ENCODE results near the gene ISOC2. TPM values are rescaled to one million over a fixed set of nuclear protein-coding genes. Genes with fewer than 3 reads are reported as not detected.
"Not testable (repeated sequence)": the region's sequence is repeated elsewhere in the genome, so short reads cannot be mapped to it uniquely, and the experiment has no call there.

The ISOC2 gene
- total and polyA plus RNA-seq, 8 donors = 19.8 to 348 (median 70.7) TPM

GRCh38 chr19:55426042-55426441, 35.4 kb downstream of the ISOC2 start:
- Histone ChIP-seq H3K4me1 (no peaks in the 10 kb centered on the region), H3K27ac (no peak overlapping the region), H3K27me3 (peaks cover 10 to 71% (median 17%) of the 10 kb centered on the region in 3 donors), H3K36me3 (no peaks in the 10 kb centered on the region), H3K4me3 (no peak overlapping the region), H3K9me3 (no peaks in the 10 kb centered on the region)
- DNase-seq = no peak
- intact Hi-C loops (cut with DNase I; ENCODE audit: low total_unique reads) = loop anchor here (5.0 kb wide), 1 partner anchor 669 kb away; no protein-coding TSS in a partner anchor
- TF ChIP-seq CTCF (IDR thresholded peaks at IDR 0.05) = no peak
- no peak for TF ChIP-seq POLR2A (IDR thresholded peaks at IDR 0.05)
- no peak for TF ChIP-seq POLR2AphosphoS5 (IDR thresholded peaks at IDR 0.05)
- no peak for TF ChIP-seq EP300 (IDR thresholded peaks at IDR 0.05)
- WGBS, 5 donors = 56 to 73% (median 64%) methylated on average over 2 of the region's 2 CpGs

- 67 to 86% (median 70%) methylated on average over 3 of the region's 3 CpGs for WGBS, 5 donors
These were observed 36.9 kb downstream of the ISOC2 start for GRCh38 chr19:55424518-55424917.

GRCh38 chr19:55423225-55424005, 38.0 kb downstream of the ISOC2 start:
- DNase-seq = no peak
- Histone ChIP-seq H3K27me3 (peaks cover 0 to 61% (median 12%) of the 10 kb centered on the region in 3 donors), H3K27ac (no peak overlapping the region), H3K36me3 (no peaks in the 10 kb centered on the region), H3K4me3 (no peak overlapping the region), H3K4me1 (no peaks in the 10 kb centered on the region), H3K9me3 (no peaks in the 10 kb centered on the region)
- 65 to 75% (median 71%) methylated on average over 13 of the region's 13 CpGs for WGBS, 5 donors
- intact Hi-C loops (cut with DNase I; ENCODE audit: low total_unique reads) = no loop called here
- no peak for TF ChIP-seq EP300 (IDR thresholded peaks at IDR 0.05)
- TF ChIP-seq CTCF (IDR thresholded peaks at IDR 0.05) = no peak
- TF ChIP-seq POLR2A (IDR thresholded peaks at IDR 0.05) = no peak
- no peak for TF ChIP-seq POLR2AphosphoS5 (IDR thresholded peaks at IDR 0.05)

More at GRCh38 chr19:55424518-55424917, 36.9 kb downstream of the ISOC2 start:
- intact Hi-C loops (cut with DNase I; ENCODE audit: low total_unique reads) = no loop called here
- H3K27me3 ChIP-seq = peaks cover 4 to 61% (median 12%) of the 10 kb centered on the region in 3 donors
- TF ChIP-seq POLR2A (IDR thresholded peaks at IDR 0.05) (no peak), CTCF (IDR thresholded peaks at IDR 0.05) (no peak), POLR2AphosphoS5 (IDR thresholded peaks at IDR 0.05) (no peak), EP300 (IDR thresholded peaks at IDR 0.05) (no peak)
- no peak overlapping the region for H3K27ac ChIP-seq
- no peaks in the 10 kb centered on the region for H3K4me1 ChIP-seq
- no peak overlapping the region for H3K4me3 ChIP-seq
- no peaks in the 10 kb centered on the region for H3K9me3 ChIP-seq
- DNase-seq = no peak
- no peaks in the 10 kb centered on the region for H3K36me3 ChIP-seq

GRCh38 chr19:55421281-55421680, 40.2 kb downstream of the ISOC2 start:
- WGBS, 5 donors = 45 to 68% (median 59%) methylated on average over 3 to 4 of the region's 4 CpGs
- H3K9me3 ChIP-seq; intact Hi-C loops (cut with DNase I; ENCODE audit: low total_unique reads); H3K4me3 ChIP-seq; DNase-seq; H3K27ac ChIP-seq; H3K4me1 ChIP-seq; H3K36me3 ChIP-seq: not testable (repeated sequence)
- H3K27me3 ChIP-seq = peaks cover 0 to 48% (median 12%) of the 10 kb centered on the region in 3 donors
